ENCODE data around the gene CCDC201.

The CCDC201 gene

GRCh38 chr7:45919993-45920459 lies 47.1 kb upstream of the CCDC201 start:
- Histone ChIP-seq H3K79me2 (no peaks in the 10 kb centered on the region), H3K27ac (no peak overlapping the region), H3K4me1 (peaks cover 2% of the 10 kb centered on the region), H3K27me3 (ENCODE audit: control insufficient read depth, insufficient read depth, low read length) (no peaks in the 10 kb centered on the region), H3K4me3 (ENCODE audit: low read depth, low read length) (no peak overlapping the region), H2AFZ (no peak overlapping the region), H3K36me3 (ENCODE audit: control insufficient read depth, insufficient read depth, low read length) (no peaks in the 10 kb centered on the region), H3K9me3 (ENCODE audit: control insufficient read depth, low read length) (no peaks in the 10 kb centered on the region), H3K9ac (no peak overlapping the region), H3K4me2 (ENCODE audit: low read length) (peak overlapping the region; percentile 39)
- no peak for TF ChIP-seq CTCF (IDR thresholded peaks at IDR 0.05)

- Histone ChIP-seq H3K9ac (no peak overlapping the region), H3K4me2 (ENCODE audit: low read length) (no peak overlapping the region), H3K27me3 (ENCODE audit: control insufficient read depth, insufficient read depth, low read length) (no peaks in the 10 kb centered on the region), H3K79me2 (no peaks in the 10 kb centered on the region), H3K4me3 (ENCODE audit: low read depth, low read length) (no peak overlapping the region), H3K27ac (no peak overlapping the region), H2AFZ (no peak overlapping the region), H3K9me3 (ENCODE audit: control insufficient read depth, low read length) (no peaks in the 10 kb centered on the region), H3K4me1 (peaks cover 2% of the 10 kb centered on the region), H3K36me3 (ENCODE audit: control insufficient read depth, insufficient read depth, low read length) (no peaks in the 10 kb centered on the region)
- no peak for TF ChIP-seq CTCF (IDR thresholded peaks at IDR 0.05)
Measured at GRCh38 chr7:45919231-45919784, 46.4 kb upstream of the CCDC201 start.

- H3K36me3 ChIP-seq (ENCODE audit: control insufficient read depth, insufficient read depth, low read length), result no peaks in the 10 kb centered on the region
- H2AFZ ChIP-seq, result no peak overlapping the region
- no peak overlapping the region for H3K4me3 ChIP-seq (ENCODE audit: low read depth, low read length)
- H3K27me3 ChIP-seq (ENCODE audit: control insufficient read depth, insufficient read depth, low read length), result no peaks in the 10 kb centered on the region
- H3K4me2 ChIP-seq (ENCODE audit: low read length), result no peak overlapping the region
- H3K27ac ChIP-seq, result no peak overlapping the region
- no peaks in the 10 kb centered on the region for H3K9me3 ChIP-seq (ENCODE audit: control insufficient read depth, low read length)
- no peak overlapping the region for H3K9ac ChIP-seq
- H3K4me1 ChIP-seq, result peaks cover 2% of the 10 kb centered on the region
- no peaks in the 10 kb centered on the region for H3K79me2 ChIP-seq
- TF ChIP-seq CTCF (IDR thresholded peaks at IDR 0.05), result no peak
Measured at GRCh38 chr7:45918556-45918955, 45.7 kb upstream of the CCDC201 start.

- Histone ChIP-seq H2AFZ (no peak overlapping the region), H3K4me2 (ENCODE audit: low read length) (no peak overlapping the region), H3K36me3 (ENCODE audit: control insufficient read depth, insufficient read depth, low read length) (no peaks in the 10 kb centered on the region), H3K9me3 (ENCODE audit: control insufficient read depth, low read length) (no peaks in the 10 kb centered on the region), H3K4me3 (ENCODE audit: low read depth, low read length) (no peak overlapping the region), H3K79me2 (no peaks in the 10 kb centered on the region), H3K27ac (no peak overlapping the region), H3K9ac (no peak overlapping the region), H3K4me1 (peaks cover 2% of the 10 kb centered on the region), H3K27me3 (ENCODE audit: control insufficient read depth, insufficient read depth, low read length) (no peaks in the 10 kb centered on the region)
- peak; percentile 90 for TF ChIP-seq CTCF (IDR thresholded peaks at IDR 0.05)
Measured at GRCh38 chr7:45917658-45918057, 44.8 kb upstream of the CCDC201 start.

- no peaks in the 10 kb centered on the region for H3K36me3 ChIP-seq (ENCODE audit: control insufficient read depth, insufficient read depth, low read length)
- H3K9ac ChIP-seq, result no peak overlapping the region
- H3K79me2 ChIP-seq, result no peaks in the 10 kb centered on the region
- H3K27ac ChIP-seq, result no peak overlapping the region
- no peak overlapping the region for H3K4me3 ChIP-seq (ENCODE audit: low read depth, low read length)
- TF ChIP-seq CTCF (IDR thresholded peaks at IDR 0.05), result no peak
- H3K4me2 ChIP-seq (ENCODE audit: low read length), result no peak overlapping the region
- no peak overlapping the region for H2AFZ ChIP-seq
- H3K9me3 ChIP-seq (ENCODE audit: control insufficient read depth, low read length), result no peaks in the 10 kb centered on the region
- peaks cover 2% of the 10 kb centered on the region for H3K4me1 ChIP-seq
- no peaks in the 10 kb centered on the region for H3K27me3 ChIP-seq (ENCODE audit: control insufficient read depth, insufficient read depth, low read length)
Measured at GRCh38 chr7:45917064-45917463, 44.2 kb upstream of the CCDC201 start.
